SJSA1 (cell line): ENCODE results near the gene ZNRF2. TPM values are rescaled to one million over a fixed set of nuclear protein-coding genes. Genes with fewer than 3 reads are reported as not detected.

Experiments used
- DNase-seq, 2 experiments: peaks; one replicate each; pipeline ENCODE4 v3.0.0-alpha.2; 2015 to 2020; ENCODE audit warnings: low spot score in 2 of 2, low read depth in 1 of 2
- H3K27ac ChIP-seq: fragments of 250-450 bp; sonication (Bioruptor Pico); 2 replicates; pipeline ENCODE4 v1.5.1; 2020; ENCODE audit warnings: mild to moderate bottlenecking, moderate library complexity
- H3K27me3 ChIP-seq: fragments of 250-450 bp; sonication (Bioruptor Pico); replicated peaks from 2 replicates; pipeline ENCODE4 v1.5.1; 2020; ENCODE audit warnings: mild to moderate bottlenecking, moderate library complexity
- H3K36me3 ChIP-seq: fragments of 250-450 bp; sonication (Bioruptor Pico); 2 replicates; pipeline ENCODE4 v1.5.1; 2020; ENCODE audit warnings: mild to moderate bottlenecking
- H3K4me1 ChIP-seq: fragments of 250-450 bp; sonication (Bioruptor Pico); replicated peaks from 2 replicates; pipeline ENCODE4 v1.6.1; 2021; ENCODE audit warnings: mild to moderate bottlenecking
- H3K4me3 ChIP-seq: fragments of 250-450 bp; sonication (Bioruptor Pico); 2 replicates; pipeline ENCODE4 v1.5.1; 2020; ENCODE audit warnings: mild to moderate bottlenecking
- H3K9me3 ChIP-seq: fragments of 250-450 bp; sonication (Bioruptor Pico); replicated peaks from 2 replicates; pipeline ENCODE4 v1.5.1; 2020; ENCODE audit warnings: mild to moderate bottlenecking
- total RNA-seq: library from RNA; depleted of rRNA; stranded (reverse); fragments of >200 nt; shearing (Covaris generic); gene quantifications from 2 replicates; pipeline ENCODE4 v1.2.3, GENCODE V29; 2014

Gene ZNRF2
- total RNA-seq, 1 experiment from 2014 or later, result 20.3 TPM

DNA sequence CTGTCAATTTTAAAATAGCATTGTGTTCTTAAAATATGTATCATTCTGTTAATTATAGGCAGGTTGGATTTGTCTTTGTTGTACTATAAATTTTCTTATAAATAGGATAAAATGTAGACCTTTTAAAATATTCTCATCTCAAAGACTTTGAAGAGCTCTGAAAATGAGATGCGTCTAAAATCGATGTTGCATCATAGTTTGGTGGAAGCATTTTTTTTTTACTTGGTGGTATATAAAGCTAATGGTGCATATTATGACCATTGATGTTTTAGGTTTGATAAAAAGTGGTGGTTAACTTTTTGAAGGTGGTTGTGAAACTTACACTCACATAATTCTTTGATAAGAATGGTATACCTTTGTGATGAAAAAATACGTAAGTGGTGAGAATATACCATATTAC is 69.1 kb downstream of the ZNRF2 start:
- Histone ChIP-seq H3K27ac (no peak overlapping the region), H3K9me3 (no peaks in the 10 kb centered on the region), H3K27me3 (no peaks in the 10 kb centered on the region), H3K36me3 (no peaks in the 10 kb centered on the region), H3K4me1 (peaks cover 4% of the 10 kb centered on the region), H3K4me3 (no peak overlapping the region)
- DNase-seq, result no peak

- Histone ChIP-seq H3K36me3 (no peaks in the 10 kb centered on the region), H3K9me3 (no peaks in the 10 kb centered on the region), H3K4me3 (no peak overlapping the region), H3K4me1 (no peaks in the 10 kb centered on the region; the same call in 1 of the 2 replicates), H3K27me3 (no peaks in the 10 kb centered on the region), H3K27ac (no peak overlapping the region)
- no peak for DNase-seq
Measured at GRCh38 chr7:30353932-30354607, 69.7 kb downstream of the ZNRF2 start.

DNA sequence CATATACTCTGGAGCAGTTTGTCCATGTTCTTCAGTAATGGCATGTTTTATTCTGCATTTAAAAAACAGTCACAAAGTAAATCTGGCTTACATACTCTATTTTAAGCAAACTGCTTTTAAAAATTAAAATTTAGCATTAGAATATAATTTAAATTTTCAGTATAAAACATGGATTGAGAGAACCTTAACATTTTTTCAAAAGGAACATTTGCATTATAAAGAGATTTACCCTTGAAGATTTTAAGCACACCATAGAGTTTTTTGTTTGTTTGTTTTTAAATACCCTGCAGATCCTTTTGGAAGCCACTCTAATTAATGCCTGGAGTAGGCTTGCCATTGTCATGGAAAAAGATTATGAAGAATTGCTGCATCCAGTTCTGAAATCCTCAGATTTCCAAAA is 70.4 kb downstream of the ZNRF2 start:
- H3K36me3 ChIP-seq, result no peaks in the 10 kb centered on the region
- no peaks in the 10 kb centered on the region for H3K4me1 ChIP-seq

DNA sequence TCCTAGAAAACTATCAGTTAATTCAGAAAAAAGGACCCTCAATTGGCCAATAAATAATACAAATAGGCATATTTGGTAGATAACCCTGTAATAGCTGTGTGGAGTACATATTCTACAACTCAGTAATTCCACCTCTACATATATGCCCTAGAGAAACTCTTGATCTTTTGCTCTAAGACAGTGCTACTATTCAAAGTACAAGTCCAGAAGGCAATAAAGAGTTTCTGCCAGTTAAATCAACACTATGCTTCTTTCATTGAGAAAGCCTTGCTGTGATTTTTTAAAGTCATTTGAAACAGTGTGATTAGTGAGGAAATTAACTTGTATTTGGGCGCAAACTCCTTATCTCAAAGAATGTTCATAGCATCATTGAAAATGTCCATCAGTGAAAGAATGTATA is 75.6 kb downstream of the ZNRF2 start:
- H3K4me3 ChIP-seq, result no peak overlapping the region
- H3K27me3 ChIP-seq, result no peaks in the 10 kb centered on the region
- H3K9me3 ChIP-seq, result no peaks in the 10 kb centered on the region
- H3K27ac ChIP-seq, result no peak overlapping the region
- no peaks in the 10 kb centered on the region for H3K4me1 ChIP-seq
- no peak for DNase-seq
- H3K36me3 ChIP-seq, result no peaks in the 10 kb centered on the region

More for the DNA sequence above, 70.4 kb downstream of the ZNRF2 start:
- H3K27me3 ChIP-seq, result no peaks in the 10 kb centered on the region
- H3K4me3 ChIP-seq, result no peak overlapping the region
- H3K9me3 ChIP-seq, result no peaks in the 10 kb centered on the region
- H3K27ac ChIP-seq, result no peak overlapping the region
- DNase-seq, result no peak

- Histone ChIP-seq H3K27me3 (no peaks in the 10 kb centered on the region), H3K4me3 (no peak overlapping the region), H3K36me3 (0 out of 2 replicates have a peak, but pooled peaks cover 3% of the 10 kb centered on the region), H3K9me3 (no peaks in the 10 kb centered on the region), H3K4me1 (no peaks in the 10 kb centered on the region), H3K27ac (no peak overlapping the region)
- no peak for DNase-seq
Measured at GRCh38 chr7:30363778-30364563, 79.6 kb downstream of the ZNRF2 start.

DNA sequence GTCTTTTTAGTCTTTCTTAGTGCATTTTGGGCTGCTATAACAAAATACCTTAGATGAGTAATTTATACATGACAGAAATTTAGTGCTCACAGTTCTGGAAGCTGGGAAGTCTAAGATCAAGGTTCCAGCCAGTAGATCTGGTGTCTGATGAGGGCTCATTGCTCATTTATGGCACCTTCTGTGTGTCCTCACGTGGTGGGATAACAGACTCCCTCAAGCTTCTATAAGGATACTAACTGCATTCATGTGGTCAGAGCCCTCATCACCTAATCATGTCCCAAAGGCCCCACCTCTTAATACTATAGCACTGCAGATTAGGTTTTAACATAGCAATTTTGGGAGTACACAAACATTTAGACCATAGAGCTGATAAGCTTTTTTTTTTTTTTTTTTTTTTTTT is 80.4 kb downstream of the ZNRF2 start:
- Histone ChIP-seq H3K4me1 (no peaks in the 10 kb centered on the region), H3K9me3 (no peaks in the 10 kb centered on the region), H3K36me3 (0 out of 2 replicates have a peak, but pooled peaks cover 3% of the 10 kb centered on the region), H3K27ac (no peak overlapping the region), H3K27me3 (no peaks in the 10 kb centered on the region), H3K4me3 (no peak overlapping the region)
- DNase-seq, result no peak

DNA sequence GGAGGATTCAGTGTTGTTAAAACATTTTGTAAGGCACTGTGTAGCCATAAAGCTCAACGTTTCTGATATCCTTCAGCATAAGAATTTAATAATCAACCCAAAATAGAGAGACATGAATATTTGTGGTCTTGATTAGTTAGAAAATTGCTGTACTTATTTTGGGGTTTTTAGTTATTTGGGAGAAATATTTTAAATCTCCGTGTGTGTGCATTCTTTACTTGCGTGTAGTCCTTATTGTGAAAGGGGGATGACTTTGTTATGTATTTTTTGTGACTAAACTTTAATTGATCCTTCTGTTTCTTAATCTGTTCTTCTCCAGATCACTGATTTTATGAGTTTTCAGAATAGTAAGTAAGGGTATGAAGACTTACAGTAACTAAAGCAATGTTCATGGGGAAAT is 81.2 kb downstream of the ZNRF2 start:
- H3K4me1 ChIP-seq, result no peaks in the 10 kb centered on the region
- no peaks in the 10 kb centered on the region for H3K9me3 ChIP-seq
- H3K27ac ChIP-seq, result no peak overlapping the region
- H3K36me3 ChIP-seq, result 0 out of 2 replicates have a peak, but pooled peaks cover 3% of the 10 kb centered on the region
- H3K4me3 ChIP-seq, result no peak overlapping the region
- DNase-seq, result no peak
- no peaks in the 10 kb centered on the region for H3K27me3 ChIP-seq

- Histone ChIP-seq H3K9me3 (no peaks in the 10 kb centered on the region), H3K27me3 (no peaks in the 10 kb centered on the region), H3K36me3 (0 out of 2 replicates have a peak, but pooled peaks cover 5% of the 10 kb centered on the region), H3K4me1 (no peaks in the 10 kb centered on the region), H3K27ac (no peak overlapping the region), H3K4me3 (no peak overlapping the region)
- no peak for DNase-seq
Measured at GRCh38 chr7:30366606-30367005, 82.2 kb downstream of the ZNRF2 start.

DNA sequence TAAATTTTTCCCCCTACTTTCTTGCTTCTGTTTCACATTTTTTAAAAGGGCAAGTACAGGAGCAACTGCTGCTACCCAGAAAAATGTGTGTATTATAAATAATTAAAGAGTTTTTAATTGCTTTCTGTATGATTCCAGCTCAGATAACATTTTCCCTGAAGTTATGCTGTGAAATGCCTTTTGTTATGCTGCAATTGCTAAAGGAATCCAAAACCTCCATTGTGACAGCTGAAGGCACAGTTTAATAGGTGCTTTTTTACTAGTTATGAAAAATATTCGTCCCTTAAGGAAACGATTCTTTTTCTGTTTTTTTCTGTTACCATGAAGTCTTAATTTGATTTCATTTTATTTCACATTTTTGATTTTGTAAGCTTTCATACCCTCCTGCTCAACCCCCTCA is 83.2 kb downstream of the ZNRF2 start:
- H3K4me3 ChIP-seq, result no peak overlapping the region
- H3K36me3 ChIP-seq, result 0 out of 2 replicates have a peak, but pooled peaks cover 6% of the 10 kb centered on the region
- no peaks in the 10 kb centered on the region for H3K27me3 ChIP-seq
- no peaks in the 10 kb centered on the region for H3K4me1 ChIP-seq
- no peak for DNase-seq
- no peaks in the 10 kb centered on the region for H3K9me3 ChIP-seq
- no peak overlapping the region for H3K27ac ChIP-seq

DNA sequence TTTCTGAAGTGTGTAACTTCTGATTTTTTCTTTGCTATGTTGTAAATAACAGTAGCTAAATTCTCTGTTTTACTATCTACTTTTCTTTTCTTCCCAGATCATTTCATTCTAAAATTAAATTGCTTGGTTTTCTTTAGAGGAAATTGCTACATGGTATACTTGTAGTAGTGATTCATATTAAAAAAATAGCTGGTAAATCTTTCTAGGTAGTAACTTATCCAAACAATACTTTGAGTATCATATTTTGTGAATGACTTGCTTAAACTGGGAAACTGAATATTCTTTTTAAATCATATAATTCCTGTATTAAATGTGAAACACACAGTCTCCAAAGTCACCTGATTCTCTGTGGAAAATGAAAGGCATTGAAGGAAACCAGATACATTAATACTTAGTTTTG is 85.5 kb downstream of the ZNRF2 start:
- Histone ChIP-seq H3K27me3 (no peaks in the 10 kb centered on the region), H3K4me3 (no peak overlapping the region), H3K27ac (no peak overlapping the region), H3K36me3 (0 out of 2 replicates have a peak, but pooled peaks cover 6% of the 10 kb centered on the region), H3K9me3 (no peaks in the 10 kb centered on the region), H3K4me1 (no peaks in the 10 kb centered on the region)
- no peak for DNase-seq

- Histone ChIP-seq H3K9me3 (no peaks in the 10 kb centered on the region), H3K4me1 (no peaks in the 10 kb centered on the region), H3K27ac (no peak overlapping the region), H3K36me3 (0 out of 2 replicates have a peak, but pooled peaks cover 6% of the 10 kb centered on the region), H3K4me3 (no peak overlapping the region), H3K27me3 (no peaks in the 10 kb centered on the region)
- DNase-seq, result no peak
Measured at GRCh38 chr7:30371321-30371720, 86.9 kb downstream of the ZNRF2 start.

DNA sequence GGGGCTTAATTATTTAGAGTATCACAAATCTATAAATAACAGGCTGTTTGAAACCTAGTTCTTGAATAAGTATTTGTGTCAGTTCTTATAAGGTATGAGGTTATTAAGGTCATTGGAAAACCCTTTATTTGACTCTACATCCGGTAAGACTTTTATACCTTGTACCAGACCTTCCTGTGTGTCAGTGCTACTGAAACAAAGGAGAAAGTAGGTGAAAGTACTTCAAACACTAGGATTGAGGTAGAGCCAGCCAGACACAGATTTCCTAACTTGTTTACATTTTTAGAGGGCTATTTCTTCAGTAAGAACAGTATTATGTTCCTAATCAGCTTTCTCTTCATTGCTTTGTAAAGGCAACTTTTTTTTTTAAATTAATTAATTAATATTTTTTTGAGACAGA is 93.9 kb downstream of the ZNRF2 start:
- Histone ChIP-seq H3K9me3 (no peaks in the 10 kb centered on the region), H3K27ac (no peak overlapping the region), H3K36me3 (no peaks in the 10 kb centered on the region), H3K4me1 (no peaks in the 10 kb centered on the region), H3K4me3 (no peak overlapping the region), H3K27me3 (no peaks in the 10 kb centered on the region)
- DNase-seq, result no peak

DNA sequence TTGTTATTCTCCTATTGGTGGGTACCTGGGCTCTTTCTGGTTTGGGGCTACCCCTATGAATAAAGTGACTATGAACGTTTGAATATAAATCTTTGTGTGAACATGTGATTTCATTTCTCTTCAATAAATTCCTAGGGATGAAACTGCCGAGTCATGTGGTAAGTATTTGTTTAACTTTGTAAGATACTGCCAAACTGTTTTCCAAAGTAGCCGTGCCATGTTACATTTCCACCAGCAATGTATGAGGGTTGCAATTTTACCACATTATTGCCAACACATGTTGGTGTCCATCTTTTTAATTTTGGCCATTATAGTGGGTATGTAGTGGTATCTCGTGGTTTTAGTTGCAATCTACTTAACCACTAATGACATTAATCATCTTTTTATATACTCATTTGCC is 94.7 kb downstream of the ZNRF2 start:
- no peaks in the 10 kb centered on the region for H3K4me1 ChIP-seq
- H3K36me3 ChIP-seq, result no peaks in the 10 kb centered on the region
- no peaks in the 10 kb centered on the region for H3K27me3 ChIP-seq
- no peak overlapping the region for H3K27ac ChIP-seq
- no peak overlapping the region for H3K4me3 ChIP-seq
- DNase-seq, result no peak
- H3K9me3 ChIP-seq, result no peaks in the 10 kb centered on the region

GRCh38 chr7:30379741-30380140 is 95.3 kb downstream of the ZNRF2 start:
- no peaks in the 10 kb centered on the region for H3K9me3 ChIP-seq
- no peak overlapping the region for H3K4me3 ChIP-seq
- no peaks in the 10 kb centered on the region for H3K27me3 ChIP-seq
- no peak overlapping the region for H3K27ac ChIP-seq
- no peak for DNase-seq
- H3K36me3 ChIP-seq, result no peaks in the 10 kb centered on the region
- no peaks in the 10 kb centered on the region for H3K4me1 ChIP-seq
